ENCODE results near the gene ZNF507.

- TF ChIP-seq TAF1 (IDR thresholded peaks at IDR 0.05; ENCODE audit: low read depth, low read length) (no peak), POLR2AphosphoS5 (IDR thresholded peaks at IDR 0.05; ENCODE audit: low read depth, low read length) (no peak), POLR2A (IDR thresholded peaks at IDR 0.05; ENCODE audit: low read depth, low read length) (no peak), SPI1 (IDR thresholded peaks at IDR 0.05; ENCODE audit: low read depth, low read length) (no peak)
These were observed 59.0 kb downstream of the ZNF507 start for GRCh38 chr19:32404213-32404932.

Measured in GM12891 (cell line).